Dermis microvascular lymphatic vessel endothelial cell (primary cell): ENCODE data around the gene TALDO1. TPM values are rescaled to one million over a fixed set of nuclear protein-coding genes. Genes with fewer than 3 reads are reported as not detected.

Experiments
- DNase-seq, 2 donors: peaks; one replicate each; pipeline versions ENCODE4 v3.0.0 to v3.0.0-alpha.2; 2010; ENCODE audit warnings: low read depth in 2 of 2
- total RNA-seq: library from RNA; depleted of rRNA; stranded (reverse); fragments of >200 nt; gene quantifications from 2 replicates; pipeline ENCODE4 v1.2.1, GENCODE V29; 2014

TALDO1 gene
- total RNA-seq, 1 donor from 2014 or later: 112 TPM

- DNase-seq: no peak
Observed at GRCh38 chr11:787084-787675, 39.9 kb downstream of the TALDO1 start.

DNA sequence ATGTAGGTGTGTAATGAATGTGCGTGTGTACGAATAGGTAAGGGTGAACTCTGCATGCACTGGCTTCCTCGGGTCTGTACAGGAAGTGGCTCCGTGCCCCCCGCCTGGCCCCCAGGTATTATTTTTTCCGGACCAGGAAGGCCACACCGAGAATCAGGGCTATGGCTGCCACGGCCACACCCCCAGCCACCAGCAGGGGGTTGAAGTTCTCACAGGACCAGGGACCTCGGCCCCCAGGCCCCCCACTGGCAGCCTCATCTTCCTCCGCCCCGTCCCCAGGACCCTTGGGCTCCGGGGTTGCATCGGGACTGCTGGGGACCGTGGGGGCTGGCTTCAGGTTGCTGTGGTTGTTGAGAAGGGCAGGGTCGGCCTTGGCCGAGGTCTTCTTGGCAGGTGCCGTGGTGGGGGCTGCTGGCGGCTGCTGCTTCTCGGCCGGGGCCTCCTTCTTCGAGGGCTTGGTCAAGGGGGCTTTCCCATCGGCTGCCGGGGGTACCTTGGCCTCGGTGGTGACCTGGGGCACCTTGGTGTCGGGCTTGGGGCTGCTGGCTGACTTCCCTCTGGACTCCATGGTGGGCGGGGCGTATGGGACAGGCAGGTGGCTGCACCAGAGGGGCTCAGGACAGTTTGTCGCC lies 40.9 kb downstream of the TALDO1 start:
- DNase-seq: no peak

DNA sequence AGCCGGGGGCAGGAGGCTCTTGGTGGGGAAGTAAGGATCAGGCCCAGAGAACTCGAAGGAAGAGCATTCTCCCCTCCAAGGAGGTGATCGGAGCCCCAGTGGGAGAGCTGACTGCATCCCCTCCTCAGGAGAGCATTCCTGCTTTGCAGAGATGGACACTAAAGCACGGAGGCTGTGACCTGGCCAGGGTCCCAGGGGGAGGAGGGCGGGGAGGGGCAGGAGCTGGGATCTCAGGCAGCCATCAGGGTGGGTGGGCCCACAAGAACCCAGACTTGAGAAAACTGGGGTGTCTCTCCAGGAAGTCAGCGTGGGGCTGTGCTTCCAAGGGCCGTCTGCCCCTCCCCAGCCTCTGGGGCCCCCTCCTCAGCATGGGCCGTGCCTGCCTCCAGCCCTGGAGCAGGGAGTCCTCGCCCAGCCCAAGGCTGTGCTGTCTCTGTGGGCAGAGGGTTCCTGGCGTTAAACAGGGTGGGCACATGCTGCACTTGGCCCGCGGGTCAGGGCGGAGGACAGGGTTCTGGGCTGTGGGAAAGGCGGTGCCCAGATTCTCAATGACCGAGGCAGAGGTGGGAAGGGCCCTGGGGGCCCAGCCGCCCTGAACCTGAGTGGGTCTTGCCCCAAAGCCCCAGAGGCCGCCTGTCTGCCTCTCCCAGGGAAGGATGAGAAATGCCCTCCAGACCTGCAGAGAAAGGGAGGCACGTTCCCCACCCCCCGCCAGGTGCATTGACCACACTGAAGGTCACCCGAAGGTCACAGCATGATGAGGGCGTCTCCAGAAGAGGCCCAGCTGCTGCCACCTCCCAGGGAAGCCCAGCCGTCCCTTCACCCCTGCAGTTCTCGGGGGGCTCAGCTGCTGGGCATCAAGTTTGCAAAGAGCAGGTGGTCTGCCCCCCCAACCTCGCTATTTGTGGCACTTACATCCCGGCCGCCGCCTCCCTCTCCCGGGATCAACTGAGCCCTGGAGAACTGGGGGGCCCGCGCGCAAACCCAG lies 42.0 kb downstream of the TALDO1 start:
- DNase-seq: no peak

DNA sequence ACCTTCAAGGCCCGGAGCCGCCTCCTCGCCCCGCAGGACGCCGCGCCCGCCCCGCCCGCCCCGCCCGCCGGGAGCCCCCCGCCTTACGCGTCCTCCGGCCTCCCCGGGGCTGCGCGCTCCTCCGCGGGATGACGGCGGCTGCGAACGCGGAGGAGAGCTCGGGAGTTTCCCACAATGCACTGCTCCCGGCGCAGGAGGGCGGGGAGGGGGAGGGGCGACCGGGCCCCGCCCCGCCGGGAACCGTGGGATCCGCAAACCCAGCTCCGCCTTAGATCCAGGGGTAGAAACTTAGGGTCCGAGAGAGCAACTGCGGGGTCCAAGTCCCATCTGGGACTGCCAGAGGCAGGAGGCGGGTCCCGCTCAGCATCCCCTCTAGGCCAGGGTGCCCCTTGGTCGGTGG lies 42.7 kb downstream of the TALDO1 start, which contains the start of gene CEND1:
TSS of gene CEND1 (minus strand) at position 148 of the 400 bp plus-strand sequence. CDS start 1,514 bp downstream, outside the sequence.
- no peak for DNase-seq

DNA sequence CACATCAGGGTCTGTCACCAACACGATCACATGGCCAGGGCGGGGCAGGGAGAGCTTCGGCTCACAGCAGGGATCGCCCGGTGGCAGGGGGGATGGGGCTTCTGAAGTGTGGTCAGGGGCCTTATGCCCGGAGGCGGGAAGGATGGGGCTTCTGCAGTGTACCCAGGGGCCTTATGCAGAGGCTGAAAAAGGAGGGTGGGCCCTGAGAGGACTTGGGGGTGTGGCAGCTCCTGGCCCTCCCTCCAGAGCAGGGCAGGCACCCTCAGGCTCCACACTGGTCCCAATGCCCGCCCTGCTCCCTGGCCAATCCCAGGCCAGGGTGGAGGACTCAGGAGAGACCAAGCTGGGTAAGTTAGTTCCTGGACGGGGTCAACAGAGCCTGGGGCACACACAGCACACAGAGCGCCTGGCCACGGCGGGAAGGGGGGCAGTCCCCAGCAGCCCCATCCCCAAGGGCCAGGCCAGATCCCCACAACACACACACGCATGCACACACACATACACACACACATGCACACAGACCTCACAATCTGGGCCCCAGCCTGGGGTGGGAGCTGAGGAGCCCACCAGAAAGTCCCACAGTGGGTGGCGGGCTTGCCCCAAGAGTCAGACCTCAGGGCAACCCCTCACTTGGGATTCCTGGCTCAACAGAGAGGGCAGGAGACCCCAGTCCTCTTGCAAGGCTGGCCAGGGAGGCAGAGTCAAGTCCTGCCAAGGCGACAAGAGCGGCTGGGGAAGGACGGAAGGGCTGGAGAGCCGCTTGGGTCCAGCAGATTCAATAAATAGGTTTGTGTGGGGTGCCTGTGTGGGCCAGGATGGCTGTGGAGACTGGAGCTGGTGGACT lies 43.7 kb downstream of the TALDO1 start:
- no peak for DNase-seq

DNA sequence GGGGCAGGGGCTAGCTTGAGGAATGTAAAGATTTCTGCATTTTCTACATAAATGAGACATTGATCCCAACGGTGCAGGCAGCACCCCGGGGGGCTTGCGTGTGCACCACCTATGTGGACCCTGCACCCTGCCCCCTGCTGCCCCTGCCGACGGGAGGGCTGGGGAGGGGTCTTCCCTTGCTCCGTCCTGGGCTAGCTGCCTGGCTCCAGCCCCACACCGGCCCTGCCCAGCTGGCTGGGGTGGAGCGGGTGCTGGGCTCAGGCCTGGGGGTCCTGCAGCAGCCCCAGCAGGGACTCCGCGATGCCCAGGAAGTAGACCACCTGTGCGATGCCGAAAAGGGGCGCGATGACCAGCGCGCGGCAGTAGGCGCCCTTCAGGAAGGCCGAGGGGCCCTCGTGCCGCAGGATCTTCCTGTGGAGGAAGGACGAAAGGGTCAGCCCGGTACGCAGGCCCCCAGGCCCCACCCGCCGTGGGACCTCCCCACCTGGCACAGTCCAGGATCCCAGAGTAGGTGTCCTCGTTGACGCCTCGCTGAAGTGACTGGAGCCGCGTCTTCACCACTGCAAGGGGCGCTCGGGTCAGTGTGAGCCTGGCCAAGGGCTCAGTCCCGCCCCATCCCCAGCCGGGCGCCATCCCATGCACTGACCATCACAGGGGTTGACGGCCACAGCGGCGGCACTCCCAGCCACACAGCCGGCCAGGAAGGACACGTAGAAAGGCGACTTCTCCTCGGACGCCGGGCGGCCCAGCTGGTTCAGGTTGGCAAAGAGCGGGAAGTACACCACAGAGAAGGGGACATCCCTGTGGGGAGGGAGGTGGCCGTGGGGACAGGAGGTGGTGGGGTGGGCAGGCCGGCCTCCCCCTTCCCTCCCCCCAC lies 44.6 kb downstream of the TALDO1 start:
- DNase-seq: no peak

GRCh38 chr11:792535-792821 lies 45.2 kb downstream of the TALDO1 start:
- DNase-seq: no peak

- no peak for DNase-seq
Observed at GRCh38 chr11:792873-793272, 45.6 kb downstream of the TALDO1 start.

DNA sequence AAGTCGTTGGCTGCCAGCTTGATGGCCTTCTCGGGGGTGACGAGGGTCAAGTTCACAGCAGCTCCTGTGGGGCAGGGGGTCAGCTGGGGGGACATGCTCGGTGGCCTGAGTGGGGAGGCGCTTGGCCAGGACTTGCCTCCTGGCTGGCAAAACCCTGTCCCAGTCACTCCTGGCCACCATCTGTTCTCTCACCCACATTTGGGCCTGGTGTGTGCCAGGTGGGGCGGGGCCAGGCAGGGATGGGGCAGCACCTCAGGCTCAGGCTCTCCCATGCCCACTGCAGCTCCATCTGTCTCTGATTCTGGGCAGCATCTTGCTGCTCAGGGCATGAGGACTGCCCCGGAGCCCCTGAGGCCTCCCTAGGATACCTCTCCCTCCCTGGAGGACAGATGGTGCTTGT lies 46.3 kb downstream of the TALDO1 start:
- DNase-seq: no peak

DNA sequence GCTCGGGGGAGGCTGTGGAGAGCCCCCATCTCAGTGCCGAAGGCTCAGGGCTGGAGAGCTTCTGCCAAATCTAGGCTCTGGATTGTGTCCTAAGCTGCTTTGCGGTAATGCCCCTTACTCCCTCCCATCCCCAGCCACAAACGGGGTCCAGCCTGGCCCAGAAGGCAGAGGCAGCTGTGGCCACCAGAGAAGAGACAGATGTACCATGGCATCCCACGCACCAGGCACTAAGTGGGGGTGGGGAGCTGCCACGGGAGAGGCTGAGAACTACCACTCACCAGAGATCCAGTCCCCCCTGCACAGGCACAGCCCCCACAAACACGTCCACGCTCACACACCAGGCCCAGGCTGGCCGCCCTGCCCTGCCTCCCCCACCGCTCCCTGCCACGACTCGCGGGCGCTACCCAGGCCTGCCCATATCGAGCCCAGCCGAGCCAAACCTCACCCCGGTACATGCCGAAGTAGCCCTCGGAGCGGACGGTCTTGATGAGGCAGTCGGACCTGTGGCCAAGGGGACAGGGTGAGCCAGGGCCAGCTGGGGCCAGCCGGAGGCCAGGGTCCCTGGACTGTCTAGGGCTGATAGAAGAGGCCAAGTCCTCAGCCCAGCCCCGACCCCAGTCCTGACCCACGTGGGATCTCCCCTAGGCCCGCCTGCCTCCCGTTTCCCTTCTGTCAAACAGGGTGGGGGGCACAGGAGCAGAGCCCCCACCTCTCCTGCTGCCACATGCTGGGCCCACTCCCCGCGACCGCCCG lies 46.9 kb downstream of the TALDO1 start:
- DNase-seq: no peak

DNA sequence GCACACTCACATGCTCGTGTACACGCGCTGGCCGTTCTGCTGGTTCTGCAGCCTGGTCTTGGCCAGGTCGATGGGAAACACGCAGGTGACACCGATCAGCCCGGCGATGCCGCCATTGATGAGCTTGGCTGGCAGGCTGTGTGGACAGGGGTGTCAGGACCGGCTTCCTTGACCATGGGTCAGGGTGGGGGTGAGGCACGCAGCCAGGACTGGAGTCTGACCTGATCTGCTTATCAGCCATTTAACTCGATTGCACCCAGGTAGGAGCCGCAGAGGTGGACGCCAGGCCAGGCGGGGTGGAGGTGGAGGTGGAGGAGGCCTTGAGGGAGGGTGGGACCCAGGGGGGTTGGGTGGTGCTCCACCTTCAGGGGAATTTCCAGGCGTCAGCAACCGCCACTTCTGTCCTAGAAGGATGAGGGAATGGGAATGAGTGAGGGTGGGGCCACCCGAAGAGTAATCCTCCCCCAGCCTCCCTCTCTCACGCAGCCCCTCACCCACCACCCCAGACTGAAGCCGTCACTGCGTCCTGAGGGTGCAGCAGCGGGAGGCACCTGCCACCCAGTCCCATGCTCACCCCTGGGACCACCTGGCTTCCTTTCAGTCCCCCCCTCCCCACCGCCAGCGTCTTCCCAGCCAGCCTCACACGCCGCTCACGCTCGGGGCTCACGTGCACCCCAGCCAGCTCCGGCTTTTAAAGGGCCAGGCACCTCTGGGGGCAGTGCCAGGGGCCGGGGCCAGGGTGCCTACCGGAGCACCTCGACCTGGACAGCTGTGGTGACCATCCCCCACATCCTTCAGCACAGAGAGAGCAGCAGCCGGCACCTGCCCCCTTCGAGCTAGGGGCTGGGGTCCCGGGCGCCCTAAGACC lies 47.7 kb downstream of the TALDO1 start:
- DNase-seq: no peak

GRCh38 chr11:795634-796564 lies 48.6 kb downstream of the TALDO1 start:
- peak in 1 of 2 donors; percentile 72 for DNase-seq

- no peak for DNase-seq
Observed at GRCh38 chr11:796565-797295, 49.5 kb downstream of the TALDO1 start.

GRCh38 chr11:797296-798092 lies 50.2 kb downstream of the TALDO1 start:
- DNase-seq: peak in 1 of 2 donors; percentile 82

DNA sequence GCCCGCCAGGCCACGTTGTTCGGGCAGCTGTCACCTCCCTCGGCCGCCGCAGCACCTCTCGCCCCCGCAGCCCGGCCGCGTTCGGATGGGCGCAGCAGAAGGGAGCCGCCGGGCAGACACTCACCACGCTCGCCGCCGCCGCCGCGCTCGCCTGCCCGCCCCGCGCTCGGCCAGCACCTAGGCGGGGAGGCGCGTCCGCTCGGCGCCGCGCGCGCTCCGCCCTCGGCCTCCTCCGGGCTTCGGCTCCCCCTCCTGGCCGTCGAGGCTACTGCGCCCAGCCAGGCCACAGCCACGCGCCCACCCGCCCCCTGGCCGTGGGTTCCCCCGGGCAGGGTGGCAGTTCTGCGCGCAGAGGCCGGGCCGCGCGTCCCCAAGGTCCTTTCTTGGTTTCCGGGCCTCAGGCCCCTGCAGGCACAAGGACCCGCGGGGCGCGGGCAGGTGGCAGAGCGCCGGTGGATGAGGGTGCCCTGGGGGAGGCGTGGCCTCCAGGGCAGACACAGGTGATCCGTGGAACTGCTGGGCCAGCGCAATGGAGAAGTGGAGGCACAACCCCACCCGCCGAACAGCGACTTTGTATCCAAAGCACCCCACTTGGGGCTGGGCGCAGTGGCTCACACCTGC lies 50.9 kb downstream of the TALDO1 start, which contains the start of gene SLC25A22:
TSS of gene SLC25A22 (minus strand) at position 189 of the 621 bp plus-strand sequence. CDS start 3,275 bp downstream, outside the sequence.
- DNase-seq: peak in 1 of 2 donors; percentile 83
